ENCODE data around the gene CNIH1.
"Not testable (repeated sequence)": the region's sequence is repeated elsewhere in the genome, so short reads cannot be mapped to it uniquely, and the experiment has no call there.

Gene CNIH1

DNA sequence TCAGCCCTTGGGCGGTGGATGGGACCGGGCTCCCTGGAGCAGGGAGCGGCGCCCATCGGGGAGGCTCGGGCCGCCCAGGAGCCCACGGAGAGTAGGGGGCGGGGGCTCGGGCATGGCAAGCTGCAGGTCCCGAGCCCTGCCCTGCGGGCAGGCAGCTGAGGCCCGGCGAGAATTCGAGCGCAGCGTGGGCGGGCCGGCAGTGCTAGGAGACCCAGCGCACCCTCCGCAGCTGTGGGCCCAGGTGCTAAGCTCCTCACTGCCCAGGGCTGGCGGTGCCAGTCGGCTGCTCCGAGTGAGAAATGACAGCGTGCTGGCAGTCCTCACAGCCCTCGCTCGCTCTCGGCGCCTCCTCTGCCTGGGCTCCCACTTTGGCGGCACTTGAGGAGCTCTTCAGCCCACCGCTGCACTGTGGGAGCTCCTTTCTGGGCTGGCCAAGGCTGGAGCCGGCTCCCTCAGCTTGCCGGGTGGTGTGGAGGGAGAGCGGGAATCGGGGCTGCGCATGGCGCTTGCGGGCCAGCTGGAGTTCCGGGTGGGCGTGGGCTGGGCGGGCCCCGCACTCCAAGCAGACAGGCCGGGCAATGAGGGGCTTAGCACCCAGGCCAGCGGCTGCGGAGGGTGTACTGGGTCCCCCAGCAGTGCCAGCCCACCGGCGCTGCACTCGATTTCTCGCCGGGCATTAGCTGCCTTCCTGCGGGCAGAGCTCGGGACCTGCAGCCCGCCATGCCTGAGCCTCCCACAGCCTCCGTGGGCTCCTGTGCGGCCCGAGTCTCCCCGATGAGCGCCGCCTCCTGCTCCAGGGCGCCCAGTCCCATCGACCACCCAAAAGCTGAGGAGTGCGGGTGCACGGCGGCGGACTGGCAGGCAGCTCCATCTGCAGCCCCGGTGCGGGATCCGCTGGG is 47.9 kb downstream of the CNIH1 start:
- not testable (repeated sequence) for DNase-seq (ENCODE audit: low read depth); H3K4me3 ChIP-seq (ENCODE audit: low read depth, low read length)

DNA sequence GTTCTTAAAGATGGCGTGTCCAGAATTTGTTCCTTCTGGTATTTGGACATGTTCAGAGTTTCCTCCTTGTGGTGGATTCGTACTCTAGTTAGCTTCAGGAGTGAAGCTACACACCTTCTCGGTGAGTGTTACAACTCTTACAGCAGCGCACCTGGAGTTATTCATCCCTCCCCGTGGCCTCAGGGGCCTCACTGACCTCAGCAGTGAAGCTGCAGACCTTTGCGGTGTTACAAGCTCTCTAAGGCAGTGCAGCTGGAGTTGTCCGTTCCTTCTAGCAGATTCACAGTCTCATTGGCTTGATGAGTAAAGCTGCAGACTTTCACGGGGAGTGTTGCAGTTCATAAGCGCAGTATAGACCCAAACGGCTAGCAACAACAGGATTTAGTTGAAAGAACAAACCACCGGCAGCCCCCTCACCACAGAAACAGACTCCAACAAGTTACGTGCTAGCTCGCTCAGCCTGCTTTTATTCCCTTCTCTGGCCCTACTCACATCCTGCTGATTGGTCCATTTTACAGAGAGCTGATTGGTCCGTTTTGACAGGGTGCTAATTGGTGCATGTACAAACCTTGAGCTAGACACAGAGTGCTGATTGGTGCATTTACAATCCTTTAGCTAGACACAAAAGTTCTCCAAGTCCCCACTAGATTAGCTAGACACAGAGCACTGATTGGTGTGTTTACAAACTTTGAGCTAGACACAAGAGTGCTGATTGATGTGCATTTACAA is 48.9 kb downstream of the CNIH1 start:
- no peak overlapping the region for H3K4me3 ChIP-seq (ENCODE audit: low read depth, low read length)
- DNase-seq (ENCODE audit: low read depth): no peak

DNA sequence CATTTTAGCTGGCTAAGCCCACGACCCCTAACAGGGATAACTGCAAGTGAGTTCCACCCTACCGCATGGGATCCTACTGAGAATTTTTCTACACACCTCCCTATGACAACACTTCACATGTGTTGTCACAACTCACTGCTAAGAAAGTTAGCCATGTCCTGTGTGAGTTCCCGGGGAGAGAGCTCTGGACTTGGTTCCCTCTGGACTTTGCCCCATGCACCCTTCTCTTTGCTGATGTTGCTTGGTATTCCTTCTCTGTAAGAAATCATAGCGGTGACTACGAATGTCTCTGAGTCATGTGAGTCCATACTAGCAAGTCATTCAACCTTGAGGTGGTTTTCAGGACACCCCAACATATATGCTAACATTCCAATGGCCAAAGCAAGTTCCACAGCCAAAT is 53.8 kb downstream of the CNIH1 start:
- no peak for DNase-seq (ENCODE audit: low read depth)
- no peak overlapping the region for H3K4me3 ChIP-seq (ENCODE audit: low read depth, low read length)

DNA sequence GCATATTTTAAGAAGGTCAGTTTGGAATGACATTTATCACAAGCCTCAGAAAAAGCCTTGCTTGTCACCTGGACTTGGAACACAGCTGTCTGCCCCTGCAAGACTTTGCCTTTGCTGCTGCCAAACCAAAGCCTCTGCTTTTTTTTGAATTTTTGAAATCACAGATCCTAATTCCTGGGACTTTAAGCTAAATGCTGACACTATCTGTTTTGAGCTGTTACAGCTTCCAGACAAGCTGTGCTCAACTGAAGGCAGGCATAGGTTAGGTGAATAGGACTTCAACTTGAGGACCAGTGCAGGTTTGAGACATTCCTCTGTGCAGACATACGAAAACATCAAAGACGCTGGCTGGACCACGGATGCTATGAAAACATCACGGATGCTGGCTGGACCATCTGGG is 55.6 kb downstream of the CNIH1 start:
- DNase-seq (ENCODE audit: low read depth): no peak

DNA sequence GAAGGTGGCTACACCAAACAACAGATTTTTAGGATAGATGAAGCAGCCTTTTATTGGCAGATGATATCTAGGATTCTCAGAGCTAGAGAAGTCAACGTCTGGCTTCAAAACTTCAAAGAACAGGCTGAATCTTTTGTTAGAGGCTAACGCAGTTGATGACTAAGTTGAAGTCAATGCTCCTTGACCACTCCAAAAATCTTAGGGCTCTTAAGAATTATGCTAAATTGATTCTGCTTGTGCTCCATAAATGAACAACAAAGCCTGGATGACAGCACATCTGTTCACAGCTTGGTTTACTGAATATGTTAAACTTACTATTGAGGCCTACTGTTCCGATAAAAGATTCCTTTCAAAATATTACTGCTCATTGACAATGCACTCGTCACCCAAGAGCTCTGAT is 57.3 kb downstream of the CNIH1 start:
- H3K4me3 ChIP-seq (ENCODE audit: low read depth, low read length): no peak overlapping the region
- DNase-seq (ENCODE audit: low read depth): no peak

More for the DNA sequence above, 55.6 kb downstream of the CNIH1 start:
- no peak overlapping the region for H3K4me3 ChIP-seq (ENCODE audit: low read depth, low read length)

DNA sequence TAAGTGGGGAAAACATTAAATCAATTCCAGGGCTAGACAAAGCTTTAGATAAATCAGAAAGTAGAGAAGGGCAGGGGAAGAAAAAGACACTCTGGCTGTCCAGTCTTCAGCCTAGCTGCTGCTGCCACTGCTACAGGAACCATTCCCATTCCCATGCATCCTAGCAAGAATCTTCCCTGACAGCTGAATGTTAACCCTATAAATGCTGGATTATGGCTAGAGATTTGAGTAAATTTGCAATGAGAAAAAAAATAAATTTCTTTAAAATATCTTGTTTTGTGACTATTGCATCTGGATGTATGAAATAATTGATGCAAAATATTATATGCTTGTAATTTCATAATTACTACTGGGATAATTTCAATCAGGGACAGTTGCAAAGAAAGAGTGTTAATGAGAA is 59.4 kb downstream of the CNIH1 start:
- DNase-seq (ENCODE audit: low read depth): no peak
- H3K4me3 ChIP-seq (ENCODE audit: low read depth, low read length): no peak overlapping the region

DNA sequence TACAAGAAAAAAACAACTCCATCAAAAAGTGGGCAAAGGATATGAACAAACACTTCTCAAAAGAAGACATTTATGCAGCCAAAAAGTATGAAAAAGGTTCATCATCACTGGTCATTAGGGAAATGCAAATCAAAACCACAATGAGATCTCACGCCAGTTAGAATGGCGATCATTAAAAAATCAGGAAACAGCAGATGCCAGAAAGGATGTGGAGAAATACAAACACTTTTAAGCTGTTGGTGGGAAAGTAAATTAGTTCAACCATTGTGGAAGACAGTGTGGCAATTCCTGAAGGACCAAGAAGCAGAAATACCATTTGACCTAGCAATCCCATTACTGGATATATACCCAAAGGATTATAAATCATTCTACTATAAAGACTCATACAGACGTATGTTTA is 60.6 kb downstream of the CNIH1 start:
- H3K4me3 ChIP-seq (ENCODE audit: low read depth, low read length); DNase-seq (ENCODE audit: low read depth): not testable (repeated sequence)

DNA sequence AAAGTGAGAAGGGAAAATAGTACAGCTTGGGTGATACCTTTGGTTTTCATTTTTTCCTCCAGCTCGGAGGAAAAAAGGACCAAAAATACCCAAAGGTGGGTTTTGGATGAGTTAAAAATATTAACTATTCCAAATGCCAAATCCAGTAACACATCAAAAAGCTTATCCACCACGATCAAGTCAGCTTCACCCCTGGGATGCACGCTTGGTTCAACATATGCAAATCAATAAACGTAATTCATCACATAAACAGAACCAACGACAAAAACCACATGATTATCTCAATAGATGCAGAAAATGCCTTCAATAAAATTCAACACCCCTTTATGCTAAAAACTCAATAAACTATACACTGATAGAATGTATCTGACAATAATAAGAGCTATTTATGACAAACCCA is 62.3 kb downstream of the CNIH1 start:
- not testable (repeated sequence) for DNase-seq (ENCODE audit: low read depth); H3K4me3 ChIP-seq (ENCODE audit: low read depth, low read length)

DNA sequence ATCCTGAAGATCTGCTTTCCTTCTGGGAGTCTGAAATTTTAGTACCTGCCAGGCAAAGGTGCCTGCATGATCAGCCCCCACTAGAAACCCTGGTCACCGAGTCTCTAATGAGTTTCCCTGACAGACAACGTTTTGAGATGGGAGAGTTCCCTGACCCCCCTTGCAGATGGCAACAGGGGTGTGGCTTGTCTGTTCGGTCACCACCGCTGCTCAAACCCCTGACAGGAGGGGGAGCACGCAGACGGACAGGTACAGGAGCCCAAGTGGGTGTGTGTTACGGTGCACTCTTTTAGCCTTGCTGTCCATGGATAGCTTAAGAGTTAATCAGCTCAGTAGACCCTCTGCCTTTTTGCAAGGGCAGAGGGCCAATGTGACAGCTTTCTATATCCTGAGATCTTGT is 63.7 kb downstream of the CNIH1 start:
- no peak for DNase-seq (ENCODE audit: low read depth)
- H3K4me3 ChIP-seq (ENCODE audit: low read depth, low read length): no peak overlapping the region

DNA sequence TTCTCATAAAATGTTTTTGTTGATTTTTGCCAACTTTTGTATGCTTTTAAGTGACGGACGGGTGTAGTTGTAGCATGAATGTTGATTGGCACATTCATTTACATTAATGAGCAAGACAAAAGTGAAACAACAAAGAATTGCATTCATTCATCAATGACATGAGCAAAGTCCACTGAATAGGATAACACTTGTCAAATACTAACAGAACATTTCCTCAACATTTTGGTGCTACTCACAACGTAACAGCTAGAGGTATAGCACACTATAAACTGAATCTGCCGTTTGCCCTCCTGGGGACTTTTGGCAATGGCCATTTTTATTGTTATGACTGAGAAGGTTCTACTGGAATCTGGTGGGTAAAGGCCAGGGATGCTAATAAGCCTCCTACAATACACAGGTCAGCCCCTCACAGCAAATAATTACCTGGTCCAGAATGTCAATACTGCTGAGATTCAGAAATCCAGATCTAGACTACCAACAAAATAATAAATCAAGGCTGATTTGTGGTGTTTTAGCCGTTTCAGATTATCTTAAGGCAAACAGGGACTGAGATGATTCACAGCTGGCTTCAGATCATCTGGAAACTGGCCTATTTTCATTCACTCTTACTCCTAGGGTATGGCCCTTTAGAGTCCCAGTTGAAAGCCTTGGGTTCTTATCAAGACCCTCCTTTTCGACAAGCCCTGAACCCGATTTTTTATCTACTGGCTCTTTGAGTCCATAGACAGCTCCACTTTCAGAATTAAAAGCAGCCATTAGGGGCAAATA is 66.9 kb downstream of the CNIH1 start:
- no peak for DNase-seq (ENCODE audit: low read depth)
- no peak overlapping the region for H3K4me3 ChIP-seq (ENCODE audit: low read depth, low read length)
